Body of pancreas (tissue), 4 donors: Measurements from ENCODE around the gene PSMC5.

Experiments used
- POLR2A ChIP-seq, 3 donors: fragments of 450-650 bp; IDR thresholded peaks; one replicate each; pipeline ENCODE4 v1.6.1; 2016; ENCODE audit warnings: antibody characterized with exemption in 3 of 3, mild to moderate bottlenecking in 2 of 3
- TF ChIP-seq, protein P1 (sequence below), 7 experiments: fragments of 450-650 bp in 4 of 7; fragments of 200-600 bp in 3 of 7; sonication (generic) in 3 of 7; IDR thresholded peaks; one replicate each; pipeline ENCODE4 v1.5.1; 2016 to 2019; ENCODE audit warnings: antibody characterized with exemption in 7 of 7

DNA sequence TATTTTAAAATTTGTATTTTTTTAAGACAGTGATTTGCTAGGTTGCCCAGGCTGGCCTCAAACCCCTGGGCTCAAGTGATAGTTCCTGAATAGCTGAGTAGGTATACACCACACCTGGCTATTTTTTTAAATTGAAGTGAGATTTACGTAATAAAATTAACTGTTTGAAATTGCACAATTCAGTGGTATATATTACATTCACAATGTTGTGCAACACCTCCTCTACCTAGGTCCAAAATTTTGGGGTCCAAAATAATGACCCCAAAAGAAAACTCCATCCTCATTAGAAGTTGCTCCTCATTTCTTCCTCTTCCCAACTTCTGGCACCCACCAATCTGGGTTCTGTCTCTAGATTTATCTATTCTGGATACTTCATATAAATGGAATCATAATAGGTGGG lies 18.3 kb downstream of the PSMC5 start:
- TF ChIP-seq, protein P1, sequence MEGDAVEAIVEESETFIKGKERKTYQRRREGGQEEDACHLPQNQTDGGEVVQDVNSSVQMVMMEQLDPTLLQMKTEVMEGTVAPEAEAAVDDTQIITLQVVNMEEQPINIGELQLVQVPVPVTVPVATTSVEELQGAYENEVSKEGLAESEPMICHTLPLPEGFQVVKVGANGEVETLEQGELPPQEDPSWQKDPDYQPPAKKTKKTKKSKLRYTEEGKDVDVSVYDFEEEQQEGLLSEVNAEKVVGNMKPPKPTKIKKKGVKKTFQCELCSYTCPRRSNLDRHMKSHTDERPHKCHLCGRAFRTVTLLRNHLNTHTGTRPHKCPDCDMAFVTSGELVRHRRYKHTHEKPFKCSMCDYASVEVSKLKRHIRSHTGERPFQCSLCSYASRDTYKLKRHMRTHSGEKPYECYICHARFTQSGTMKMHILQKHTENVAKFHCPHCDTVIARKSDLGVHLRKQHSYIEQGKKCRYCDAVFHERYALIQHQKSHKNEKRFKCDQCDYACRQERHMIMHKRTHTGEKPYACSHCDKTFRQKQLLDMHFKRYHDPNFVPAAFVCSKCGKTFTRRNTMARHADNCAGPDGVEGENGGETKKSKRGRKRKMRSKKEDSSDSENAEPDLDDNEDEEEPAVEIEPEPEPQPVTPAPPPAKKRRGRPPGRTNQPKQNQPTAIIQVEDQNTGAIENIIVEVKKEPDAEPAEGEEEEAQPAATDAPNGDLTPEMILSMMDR (IDR thresholded peaks at IDR 0.05), result no peak
- no peak for TF ChIP-seq POLR2A (IDR thresholded peaks at IDR 0.05)
